VCaP (cell line): Measurements from ENCODE around the gene CC2D2A.

Experiments
- H3K27ac ChIP-seq: fragments of 450-650 bp; 2 replicates; pipeline ENCODE4 v1.5.1; 2017
- TF ChIP-seq, protein P1 (sequence below): fragments of 450-650 bp; conservative IDR thresholded peaks from 2 replicates; pipeline ENCODE4 v1.5.1; 2017; ENCODE audit warnings: mild to moderate bottlenecking, moderate library complexity

CC2D2A gene

GRCh38 chr4:15470128-15470475 lies 420 bp downstream of the CC2D2A start:
- TF ChIP-seq, protein P1, sequence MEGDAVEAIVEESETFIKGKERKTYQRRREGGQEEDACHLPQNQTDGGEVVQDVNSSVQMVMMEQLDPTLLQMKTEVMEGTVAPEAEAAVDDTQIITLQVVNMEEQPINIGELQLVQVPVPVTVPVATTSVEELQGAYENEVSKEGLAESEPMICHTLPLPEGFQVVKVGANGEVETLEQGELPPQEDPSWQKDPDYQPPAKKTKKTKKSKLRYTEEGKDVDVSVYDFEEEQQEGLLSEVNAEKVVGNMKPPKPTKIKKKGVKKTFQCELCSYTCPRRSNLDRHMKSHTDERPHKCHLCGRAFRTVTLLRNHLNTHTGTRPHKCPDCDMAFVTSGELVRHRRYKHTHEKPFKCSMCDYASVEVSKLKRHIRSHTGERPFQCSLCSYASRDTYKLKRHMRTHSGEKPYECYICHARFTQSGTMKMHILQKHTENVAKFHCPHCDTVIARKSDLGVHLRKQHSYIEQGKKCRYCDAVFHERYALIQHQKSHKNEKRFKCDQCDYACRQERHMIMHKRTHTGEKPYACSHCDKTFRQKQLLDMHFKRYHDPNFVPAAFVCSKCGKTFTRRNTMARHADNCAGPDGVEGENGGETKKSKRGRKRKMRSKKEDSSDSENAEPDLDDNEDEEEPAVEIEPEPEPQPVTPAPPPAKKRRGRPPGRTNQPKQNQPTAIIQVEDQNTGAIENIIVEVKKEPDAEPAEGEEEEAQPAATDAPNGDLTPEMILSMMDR = no peak
- H3K27ac ChIP-seq = peak overlapping the region; percentile 58

DNA sequence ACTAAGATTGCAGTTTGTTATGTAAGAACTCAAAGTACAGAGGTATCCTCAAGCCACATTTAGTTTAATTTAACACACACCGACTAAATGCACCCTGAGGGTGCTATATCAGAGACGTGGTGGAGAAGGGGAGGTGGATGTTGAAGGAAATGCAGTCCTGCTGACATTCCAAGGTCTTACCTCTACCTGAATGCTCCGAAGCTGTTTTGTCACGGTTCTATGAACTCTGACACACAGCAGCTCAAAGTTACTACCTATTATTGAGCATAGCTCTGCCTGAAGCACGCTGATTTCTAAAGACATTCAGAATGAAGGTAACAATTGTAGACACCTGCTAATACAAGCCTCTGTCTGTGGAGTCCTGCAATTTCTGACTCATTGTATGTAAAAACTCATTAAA lies 6.7 kb downstream of the CC2D2A start:
- TF ChIP-seq, protein P1 = no peak
- no peak overlapping the region for H3K27ac ChIP-seq

DNA sequence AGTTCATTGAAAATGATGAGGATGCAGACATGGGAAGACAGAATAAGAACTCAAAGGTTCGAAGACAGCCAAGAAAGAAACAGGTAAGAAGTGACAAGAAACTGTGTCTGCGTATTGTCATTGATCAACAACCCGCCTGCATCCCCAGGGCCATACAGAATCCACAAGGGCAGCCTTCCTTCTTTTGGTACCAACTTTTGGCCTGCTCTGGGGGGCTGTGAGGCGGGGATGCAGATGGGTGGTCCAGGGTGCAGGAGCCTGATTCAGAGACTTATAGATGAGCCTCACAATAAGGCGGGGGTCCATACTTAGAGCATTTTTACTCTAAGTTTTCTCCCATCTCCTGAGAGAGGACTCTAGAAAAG lies 9.0 kb downstream of the CC2D2A start:
- peak overlapping the region; percentile 95 for H3K27ac ChIP-seq
- TF ChIP-seq, protein P1 = no peak

GRCh38 chr4:15479089-15479912 lies 9.6 kb downstream of the CC2D2A start:
- TF ChIP-seq, protein P1 = peak; percentile 74
- peak overlapping the region; percentile 95 for H3K27ac ChIP-seq

GRCh38 chr4:15479913-15480185 lies 10.2 kb downstream of the CC2D2A start:
- peak overlapping the region; percentile 95 for H3K27ac ChIP-seq
- TF ChIP-seq, protein P1 = no peak

GRCh38 chr4:15481961-15482745 lies 12.5 kb downstream of the CC2D2A start:
- TF ChIP-seq, protein P1 = no peak
- no peak overlapping the region for H3K27ac ChIP-seq

DNA sequence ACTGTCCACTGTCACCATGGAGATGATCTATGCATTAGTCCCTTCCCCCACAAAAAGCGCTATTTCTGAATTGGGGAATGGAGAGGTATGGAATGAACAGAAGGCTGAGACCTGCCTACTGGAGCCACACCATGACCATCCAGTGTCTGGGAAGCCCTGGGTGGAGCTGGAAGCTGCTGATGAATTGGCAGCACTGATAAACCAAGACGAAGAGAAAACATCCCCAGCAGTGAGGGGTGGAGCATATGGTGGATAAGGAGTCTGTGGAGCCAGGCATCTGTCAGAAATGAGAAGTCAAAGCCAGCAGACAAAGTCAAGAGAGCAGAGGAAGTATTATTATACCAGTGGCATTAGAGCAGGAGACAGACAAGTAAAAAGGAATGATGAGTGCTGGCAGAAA lies 13.2 kb downstream of the CC2D2A start:
- no peak overlapping the region for H3K27ac ChIP-seq
- TF ChIP-seq, protein P1 = no peak
